Fibroblast of the aortic adventitia (primary cell): ENCODE data around the gene POLR1B. TPM values are rescaled to one million over a fixed set of nuclear protein-coding genes. Genes with fewer than 3 reads are reported as not detected.

Experiments used
- DNase-seq: peaks from one replicate; pipeline ENCODE4 v3.0.0-alpha.2; 2010; ENCODE audit warnings: low read depth
- H3K4me3 ChIP-seq: 2 replicates; pipeline ENCODE4 v1.5.1; 2011; ENCODE audit warnings: low read depth, mild to moderate bottlenecking, control low read depth, low read length, moderate library complexity
- CTCF ChIP-seq: IDR thresholded peaks from 2 replicates; pipeline ENCODE4 v1.5.1; 2011; ENCODE audit warnings: mild to moderate bottlenecking, low read length, control low read depth, inconsistent platforms; ENCODE audit not compliant: insufficient read depth
- small RNA-seq: library from RNA; depleted of rRNA; stranded (forward); fragments of <200 nt; gene quantifications from one replicate; pipeline ENCODE3, GENCODE V24; 2012
- total RNA-seq: library from RNA; depleted of rRNA; stranded (reverse); fragments of >200 nt; gene quantifications from 2 replicates; pipeline ENCODE4 v1.2.3, GENCODE V29; 2012; ENCODE audit warnings: low replicate concordance

The POLR1B gene
- total RNA-seq, 1 donor = 15.3 TPM

- TF ChIP-seq CTCF = no peak
- H3K4me3 ChIP-seq = no peak overlapping the region
- no peak for DNase-seq
These were observed 83.3 kb downstream of the POLR1B start for GRCh38 chr2:112625474-112626114.

- TF ChIP-seq CTCF = peak; percentile 93
- H3K4me3 ChIP-seq = peak overlapping the region; percentile 50
- DNase-seq = peak; percentile 79
These were observed 84.4 kb downstream of the POLR1B start for GRCh38 chr2:112626604-112627059.

Small RNA genes within 50 kb of the gene (small RNA-seq; reads per million reads assigned to genes)
- not detected for gene RF00019

Other genes starting within 250 kb of the POLR1B start
- gene RGPD8, start 108.8 kb upstream of the POLR1B start, total RNA-seq = 16.4 and 22.1 TPM in 2 replicates
- gene TTL, start 60.3 kb upstream of the POLR1B start, total RNA-seq = 33.6 and 75.6 TPM in 2 replicates
- gene CHCHD5, start 42.1 kb downstream of the POLR1B start, total RNA-seq = 9.2 and 13.1 TPM in 2 replicates
- gene SLC20A1, start 103.5 kb downstream of the POLR1B start, total RNA-seq = 127 and 134 TPM in 2 replicates
- gene NT5DC4, start 178.6 kb downstream of the POLR1B start, total RNA-seq = not detected in 2 replicates
- 2.7 and 26.4 TPM in 2 replicates for gene CKAP2L, start 222.1 kb downstream of the POLR1B start, total RNA-seq
- 0.90 TPM in 1 of 2 replicates, not detected in the other for gene IL1A, start 242.0 kb downstream of the POLR1B start, total RNA-seq